Muscle of leg (tissue), 11 donors: ENCODE measurements around the gene ATF5. TPM values are rescaled to one million over a fixed set of nuclear protein-coding genes. Genes with fewer than 3 reads are reported as not detected.
"Not testable (repeated sequence)": the region's sequence is repeated elsewhere in the genome, so short reads cannot be mapped to it uniquely, and the experiment has no call there.

Source experiments
- DNase-seq: peaks from one replicate; pipeline ENCODE4 v3.0.0; 2013
- H3K27ac ChIP-seq: one replicate; pipeline ENCODE4 v1.5.1; 2013; ENCODE audit warnings: mild to moderate bottlenecking, low read length, control low read depth
- H3K27me3 ChIP-seq: one replicate; pipeline ENCODE4 v1.6.1; 2013; ENCODE audit warnings: low read length; ENCODE audit not compliant: control insufficient read depth, insufficient read depth
- H3K36me3 ChIP-seq: one replicate; pipeline ENCODE4 v1.6.1; 2013; ENCODE audit warnings: low read length; ENCODE audit not compliant: control insufficient read depth, insufficient read depth
- H3K4me1 ChIP-seq: one replicate; pipeline ENCODE4 v1.6.1; 2013; ENCODE audit warnings: low read length; ENCODE audit not compliant: control insufficient read depth, insufficient read depth
- H3K4me3 ChIP-seq: one replicate; pipeline ENCODE4 v1.5.1; 2013; ENCODE audit warnings: low read length, control low read depth
- H3K9me3 ChIP-seq: replicated peaks from 2 replicates; pipeline ENCODE4 v1.6.1; 2013; ENCODE audit warnings: low read depth, low read length; ENCODE audit not compliant: control insufficient read depth
- WGBS: methylation state at CpG from one replicate; pipeline ENCODE4 v1.1.5; 2013; ENCODE audit warnings: missing lambda C conversion rate; ENCODE audit not compliant: insufficient coverage; 5-methylcytosine and 5-hydroxymethylcytosine counted together
- polyA plus RNA-seq, 8 donors: library from polyadenylated mRNA; unstranded; fragments of 120-200 nt; gene quantifications; one replicate each; pipeline versions ENCODE4 v1.2.1 to v1.2.3, GENCODE V29; 2013; ENCODE audit warnings: inconsistent platforms in 1 of 8, low replicate concordance in 1 of 8; ENCODE audit not compliant: insufficient read length in 8 of 8, insufficient read depth in 1 of 8
- total RNA-seq: library from RNA; stranded (reverse); fragments of 120-200 nt; gene quantifications from one replicate; pipeline ENCODE4 v1.2.4, GENCODE V29; 2013

ATF5 gene
- total and polyA plus RNA-seq, 9 donors, result 9.0 to 37.1 (median 24.7) TPM

GRCh38 chr19:49931293-49932040 lies 2.5 kb downstream of the ATF5 start:
- no peak overlapping the region for H3K27ac ChIP-seq
- peaks cover 32% of the 10 kb centered on the region for H3K36me3 ChIP-seq
- H3K4me1 ChIP-seq, result peaks cover 22% of the 10 kb centered on the region
- DNase-seq, result no peak
- WGBS, result 77% methylated on average over 3 of the region's 7 CpGs
- H3K4me3 ChIP-seq, result no peak overlapping the region
- no peaks in the 10 kb centered on the region for H3K27me3 ChIP-seq
- H3K9me3 ChIP-seq, result no peaks in the 10 kb centered on the region

- Histone ChIP-seq H3K9me3 (no peaks in the 10 kb centered on the region), H3K36me3 (peaks cover 27% of the 10 kb centered on the region), H3K4me3 (no peak overlapping the region), H3K27ac (no peak overlapping the region), H3K4me1 (peaks cover 20% of the 10 kb centered on the region), H3K27me3 (no peaks in the 10 kb centered on the region)
- DNase-seq, result no peak
- WGBS, result 100% methylated on average over 2 of the region's 5 CpGs
These were observed 3.0 kb downstream of the ATF5 start for GRCh38 chr19:49932041-49932451.

- WGBS, result 97% methylated on average over 16 of the region's 25 CpGs
- Histone ChIP-seq H3K4me1 (peaks cover 17% of the 10 kb centered on the region), H3K27ac (no peak overlapping the region), H3K4me3 (no peak overlapping the region), H3K36me3 (peaks cover 20% of the 10 kb centered on the region), H3K9me3 (no peaks in the 10 kb centered on the region), H3K27me3 (no peaks in the 10 kb centered on the region)
- no peak for DNase-seq
These were observed 3.7 kb downstream of the ATF5 start for GRCh38 chr19:49932731-49933131.

GRCh38 chr19:49933643-49934042 lies 4.6 kb downstream of the ATF5 start:
- H3K27me3 ChIP-seq, result no peaks in the 10 kb centered on the region
- H3K27ac ChIP-seq, result no peak overlapping the region
- H3K9me3 ChIP-seq, result no peaks in the 10 kb centered on the region
- peaks cover 18% of the 10 kb centered on the region for H3K36me3 ChIP-seq
- WGBS, result 87% methylated on average over 7 of the region's 8 CpGs
- H3K4me3 ChIP-seq, result no peak overlapping the region
- no peak for DNase-seq
- H3K4me1 ChIP-seq, result peaks cover 14% of the 10 kb centered on the region

GRCh38 chr19:49936549-49936948 lies 7.5 kb downstream of the ATF5 start:
- no peak overlapping the region for H3K4me3 ChIP-seq
- no peaks in the 10 kb centered on the region for H3K9me3 ChIP-seq
- no peak for DNase-seq
- peaks cover 8% of the 10 kb centered on the region for H3K4me1 ChIP-seq
- no peak overlapping the region for H3K27ac ChIP-seq
- peaks cover 8% of the 10 kb centered on the region for H3K36me3 ChIP-seq
- H3K27me3 ChIP-seq, result no peaks in the 10 kb centered on the region
- 0% methylated on average over 1 of the region's 5 CpGs for WGBS

GRCh38 chr19:49937750-49938381 lies 8.9 kb downstream of the ATF5 start:
- Histone ChIP-seq H3K4me3 (peak overlapping the region; percentile 13), H3K36me3 (peaks cover 7% of the 10 kb centered on the region), H3K4me1 (peaks cover 8% of the 10 kb centered on the region), H3K27ac (no peak overlapping the region), H3K27me3 (no peaks in the 10 kb centered on the region), H3K9me3 (no peaks in the 10 kb centered on the region)
- WGBS, result 19% methylated on average over 28 of the region's 35 CpGs
- DNase-seq, result peak; percentile 83

GRCh38 chr19:49938662-49939061 lies 9.7 kb downstream of the ATF5 start:
- H3K27me3 ChIP-seq, result no peaks in the 10 kb centered on the region
- 91% methylated on average over 4 of the region's 4 CpGs for WGBS
- H3K27ac ChIP-seq, result no peak overlapping the region

GRCh38 chr19:49939721-49940481 lies 10.9 kb downstream of the ATF5 start:
- no peak overlapping the region for H3K4me3 ChIP-seq
- H3K27ac ChIP-seq, result no peak overlapping the region
- peaks cover 8% of the 10 kb centered on the region for H3K4me1 ChIP-seq
- WGBS, result 67% methylated on average over 7 of the region's 7 CpGs
- no peaks in the 10 kb centered on the region for H3K36me3 ChIP-seq
- no peaks in the 10 kb centered on the region for H3K9me3 ChIP-seq
- no peak for DNase-seq
- no peaks in the 10 kb centered on the region for H3K27me3 ChIP-seq

More at GRCh38 chr19:49938662-49939061, 9.7 kb downstream of the ATF5 start:
- no peak for DNase-seq
- Histone ChIP-seq H3K4me3 (no peak overlapping the region), H3K4me1 (peaks cover 8% of the 10 kb centered on the region), H3K9me3 (no peaks in the 10 kb centered on the region), H3K36me3 (peaks cover 1% of the 10 kb centered on the region)

GRCh38 chr19:49940482-49940791 lies 11.4 kb downstream of the ATF5 start:
- no peaks in the 10 kb centered on the region for H3K36me3 ChIP-seq
- WGBS, result no CpG with 5 or more reads among the region's 5 CpGs

GRCh38 chr19:49944567-49944966 lies 15.6 kb downstream of the ATF5 start:
- H3K36me3 ChIP-seq, H3K27me3 ChIP-seq, H3K9me3 ChIP-seq, H3K4me1 ChIP-seq, H3K4me3 ChIP-seq, H3K27ac ChIP-seq, DNase-seq: not testable (repeated sequence)
- no CpG with 5 or more reads among the region's 5 CpGs for WGBS

More at GRCh38 chr19:49940482-49940791, 11.4 kb downstream of the ATF5 start:
- Histone ChIP-seq H3K27ac (no peak overlapping the region), H3K4me1 (peaks cover 8% of the 10 kb centered on the region), H3K27me3 (no peaks in the 10 kb centered on the region), H3K9me3 (no peaks in the 10 kb centered on the region), H3K4me3 (no peak overlapping the region)
- no peak for DNase-seq
